Measurements from ENCODE around the gene ANXA2. TPM values are rescaled to one million over a fixed set of nuclear protein-coding genes. Genes with fewer than 3 reads are reported as not detected.

The ANXA2 gene
- total RNA-seq, 6 experiments from 2014 or later, result 4,445 to 5,074 (median 4,643) TPM

DNA sequence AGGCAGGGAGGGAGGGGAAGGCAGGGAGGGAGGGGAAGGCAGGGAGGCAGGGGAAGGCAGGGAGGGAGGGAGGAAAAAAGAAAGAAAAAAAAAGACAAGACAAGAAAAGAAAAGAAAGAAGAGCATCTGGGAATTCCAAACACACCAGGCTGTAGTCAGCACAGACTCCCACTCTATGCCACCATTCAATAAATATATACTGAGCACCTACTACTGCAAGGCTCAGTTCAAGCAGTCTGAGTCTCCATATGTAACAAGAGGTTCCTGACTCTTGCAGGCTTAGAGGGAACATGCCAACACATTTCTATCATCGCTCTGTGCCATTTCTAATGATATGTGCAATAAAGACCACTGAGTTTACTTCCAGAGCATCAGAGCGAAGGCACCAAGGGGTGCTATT lies 47.7 kb downstream of the ANXA2 start:
- Mint-ChIP-seq H3K4me1 (ENCODE audit: low read depth) (peaks cover 96% of the 10 kb centered on the region), H3K27ac (peak overlapping the region; percentile 81), H3K9me3 (peaks cover 30% of the 10 kb centered on the region), H3K36me3 (ENCODE audit: low read depth) (peaks cover 95% of the 10 kb centered on the region), H3K27me3 (ENCODE audit: insufficient read depth) (peaks cover 77% of the 10 kb centered on the region), H3K4me3 (no peak overlapping the region)
- TF ChIP-seq, protein P1, sequence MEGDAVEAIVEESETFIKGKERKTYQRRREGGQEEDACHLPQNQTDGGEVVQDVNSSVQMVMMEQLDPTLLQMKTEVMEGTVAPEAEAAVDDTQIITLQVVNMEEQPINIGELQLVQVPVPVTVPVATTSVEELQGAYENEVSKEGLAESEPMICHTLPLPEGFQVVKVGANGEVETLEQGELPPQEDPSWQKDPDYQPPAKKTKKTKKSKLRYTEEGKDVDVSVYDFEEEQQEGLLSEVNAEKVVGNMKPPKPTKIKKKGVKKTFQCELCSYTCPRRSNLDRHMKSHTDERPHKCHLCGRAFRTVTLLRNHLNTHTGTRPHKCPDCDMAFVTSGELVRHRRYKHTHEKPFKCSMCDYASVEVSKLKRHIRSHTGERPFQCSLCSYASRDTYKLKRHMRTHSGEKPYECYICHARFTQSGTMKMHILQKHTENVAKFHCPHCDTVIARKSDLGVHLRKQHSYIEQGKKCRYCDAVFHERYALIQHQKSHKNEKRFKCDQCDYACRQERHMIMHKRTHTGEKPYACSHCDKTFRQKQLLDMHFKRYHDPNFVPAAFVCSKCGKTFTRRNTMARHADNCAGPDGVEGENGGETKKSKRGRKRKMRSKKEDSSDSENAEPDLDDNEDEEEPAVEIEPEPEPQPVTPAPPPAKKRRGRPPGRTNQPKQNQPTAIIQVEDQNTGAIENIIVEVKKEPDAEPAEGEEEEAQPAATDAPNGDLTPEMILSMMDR (IDR thresholded peaks at IDR 0.05), result no peak
- no peak for DNase-seq

GRCh38 chr15:60349589-60349988 lies 48.2 kb downstream of the ANXA2 start:
- Mint-ChIP-seq H3K27ac (peak overlapping the region; percentile 93), H3K36me3 (ENCODE audit: low read depth) (peaks cover 95% of the 10 kb centered on the region), H3K4me3 (no peak overlapping the region), H3K27me3 (ENCODE audit: insufficient read depth) (peaks cover 76% of the 10 kb centered on the region), H3K4me1 (ENCODE audit: low read depth) (peaks cover 96% of the 10 kb centered on the region), H3K9me3 (peaks cover 25% of the 10 kb centered on the region)
- no peak for DNase-seq
- TF ChIP-seq, protein P1 (IDR thresholded peaks at IDR 0.05), result no peak

- H3K4me3 Mint-ChIP-seq, result peak overlapping the region; percentile 30
- H3K36me3 Mint-ChIP-seq (ENCODE audit: low read depth), result peaks cover 82% of the 10 kb centered on the region
- TF ChIP-seq, protein P1 (IDR thresholded peaks at IDR 0.05), result no peak
- H3K9me3 Mint-ChIP-seq, result peaks cover 10% of the 10 kb centered on the region; the same call in 1 of the 2 replicates
- peaks cover 96% of the 10 kb centered on the region for H3K4me1 Mint-ChIP-seq (ENCODE audit: low read depth)
- peak overlapping the region; percentile 84 for H3K27ac Mint-ChIP-seq
- DNase-seq, result no peak
- H3K27me3 Mint-ChIP-seq (ENCODE audit: insufficient read depth), result peaks cover 73% of the 10 kb centered on the region
Measured at GRCh38 chr15:60347480-60348049, 50.2 kb downstream of the ANXA2 start.

DNA sequence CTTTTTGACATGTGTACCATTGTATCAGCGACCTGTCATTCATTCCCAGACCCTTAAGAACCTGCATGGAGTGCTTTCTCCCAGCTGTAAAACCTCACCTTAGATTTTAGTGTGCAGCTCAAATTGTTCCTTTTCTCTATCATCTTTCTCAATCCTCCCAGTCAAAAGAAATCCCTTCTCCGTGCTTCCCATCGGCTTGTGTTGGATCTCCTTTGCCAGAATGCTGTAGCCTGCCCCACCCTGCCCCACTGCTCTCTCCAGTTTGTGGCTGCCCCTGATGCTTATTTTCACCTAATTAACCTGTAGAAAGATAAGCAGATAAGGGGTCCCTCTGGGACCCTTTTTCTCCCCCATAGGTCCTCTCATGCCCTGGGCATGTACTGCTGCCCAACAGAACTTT lies 51.1 kb downstream of the ANXA2 start:
- peaks cover 10% of the 10 kb centered on the region; the same call in 1 of the 2 replicates for H3K9me3 Mint-ChIP-seq
- peaks cover 91% of the 10 kb centered on the region for H3K4me1 Mint-ChIP-seq (ENCODE audit: low read depth)
- peak overlapping the region; percentile 30 for H3K4me3 Mint-ChIP-seq
- peaks cover 73% of the 10 kb centered on the region for H3K36me3 Mint-ChIP-seq (ENCODE audit: low read depth)
- TF ChIP-seq, protein P1 (IDR thresholded peaks at IDR 0.05), result no peak
- H3K27me3 Mint-ChIP-seq (ENCODE audit: insufficient read depth), result peaks cover 73% of the 10 kb centered on the region
- no peak for DNase-seq
- H3K27ac Mint-ChIP-seq, result peak overlapping the region; percentile 84

- H3K9me3 Mint-ChIP-seq, result peaks cover 10% of the 10 kb centered on the region; the same call in 1 of the 2 replicates
- TF ChIP-seq, protein P1 (IDR thresholded peaks at IDR 0.05), result no peak
- peak overlapping the region; percentile 8; the same call in 1 of the 2 replicates for H3K4me3 Mint-ChIP-seq
- peaks cover 91% of the 10 kb centered on the region for H3K4me1 Mint-ChIP-seq (ENCODE audit: low read depth)
- peaks cover 70% of the 10 kb centered on the region for H3K27me3 Mint-ChIP-seq (ENCODE audit: insufficient read depth)
- H3K36me3 Mint-ChIP-seq (ENCODE audit: low read depth), result peaks cover 69% of the 10 kb centered on the region
- H3K27ac Mint-ChIP-seq, result peak overlapping the region; percentile 84
- no peak for DNase-seq
Measured at GRCh38 chr15:60346077-60346476, 51.7 kb downstream of the ANXA2 start.

All from HFFc6 (cell line).